AG08396 (cell line): ENCODE results near the gene PLCD1.

ENCODE experiments used
- DNase-seq: peaks from one replicate; pipeline ENCODE4 v3.0.0; 2012; ENCODE audit warnings: low spot score, mixed read lengths

Gene PLCD1

GRCh38 chr3:37964146-37964545 lies 65.3 kb downstream of the PLCD1 start:
- no peak for DNase-seq

DNA sequence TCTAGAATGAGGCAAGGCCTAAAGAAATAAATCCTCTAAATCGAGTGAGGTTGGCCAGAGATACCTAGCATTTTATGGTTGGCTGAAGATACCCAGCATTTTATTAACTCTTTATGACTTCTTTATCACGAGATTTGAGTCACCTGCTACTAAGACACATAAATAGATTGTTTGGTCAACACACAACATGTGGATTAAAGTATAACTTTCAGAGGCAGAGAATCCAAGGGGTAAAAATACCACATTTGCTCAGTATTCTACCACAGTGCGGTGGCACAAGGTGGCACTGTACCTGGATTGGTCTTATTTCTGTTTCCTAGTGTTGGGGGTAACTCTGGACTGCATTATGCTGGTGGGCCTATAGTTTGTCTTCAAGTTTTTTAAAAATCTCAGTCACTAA lies 65.8 kb downstream of the PLCD1 start:
- DNase-seq: no peak

GRCh38 chr3:37963016-37963415 lies 66.4 kb downstream of the PLCD1 start:
- DNase-seq: no peak

DNA sequence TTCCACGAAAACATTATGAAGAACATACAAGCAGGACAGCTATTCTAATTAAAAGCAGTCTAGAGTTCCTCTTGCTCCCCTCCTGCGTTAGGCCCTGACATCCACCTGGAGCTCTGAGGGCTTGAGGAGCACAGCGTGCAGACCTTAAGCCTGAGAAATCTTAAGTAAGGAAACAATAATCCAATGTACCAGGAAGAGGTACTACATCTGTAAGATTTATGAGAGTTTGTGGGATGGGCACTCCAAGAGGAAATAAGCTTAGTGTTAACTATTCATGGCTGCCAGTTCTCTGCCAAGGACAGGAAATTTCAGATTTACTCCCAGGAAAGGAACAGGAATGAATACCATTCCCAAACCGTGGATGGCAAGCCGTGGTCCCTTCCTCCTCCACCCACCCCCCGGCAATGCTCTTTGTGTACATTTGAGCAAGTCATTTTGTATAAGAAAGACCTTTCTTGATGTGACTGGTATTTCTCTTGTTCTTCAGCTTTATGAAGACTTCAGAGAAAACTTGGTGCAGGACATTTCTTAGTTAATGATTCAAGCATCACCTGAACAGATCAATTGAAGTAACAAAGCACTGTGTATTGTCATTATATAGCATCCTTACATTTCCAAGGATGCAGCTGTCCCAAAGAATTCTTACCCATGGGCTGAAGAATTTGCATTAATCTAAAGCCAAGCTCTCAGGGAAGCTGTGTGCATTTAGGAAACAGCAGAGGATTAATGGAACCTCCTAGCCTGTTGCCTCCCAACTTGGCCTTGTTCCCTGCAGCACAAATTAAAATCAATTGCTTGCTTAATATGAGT lies 67.6 kb downstream of the PLCD1 start:
- no peak for DNase-seq

DNA sequence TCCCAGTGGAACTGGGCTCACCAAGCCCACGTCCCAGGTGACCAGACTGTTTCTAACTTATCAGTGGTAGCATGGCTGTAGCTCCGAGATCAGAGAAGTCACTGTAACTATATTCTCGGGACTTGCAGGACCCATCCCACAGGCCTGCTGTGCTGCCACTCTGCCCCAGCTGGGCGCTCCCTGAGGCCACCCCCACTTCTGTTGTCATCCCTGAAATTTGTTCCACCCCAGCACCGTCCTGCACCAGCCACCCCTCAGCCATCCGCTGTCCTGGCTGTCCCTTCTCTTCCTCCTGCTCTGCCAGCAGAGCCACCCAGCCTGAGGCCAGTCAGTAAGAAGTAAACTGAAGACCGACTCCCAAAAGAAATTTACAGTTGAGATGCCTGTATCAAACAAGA lies 71.9 kb downstream of the PLCD1 start:
- DNase-seq: no peak
